ENCODE results near the gene REPIN1.

- TF ChIP-seq, protein P1, sequence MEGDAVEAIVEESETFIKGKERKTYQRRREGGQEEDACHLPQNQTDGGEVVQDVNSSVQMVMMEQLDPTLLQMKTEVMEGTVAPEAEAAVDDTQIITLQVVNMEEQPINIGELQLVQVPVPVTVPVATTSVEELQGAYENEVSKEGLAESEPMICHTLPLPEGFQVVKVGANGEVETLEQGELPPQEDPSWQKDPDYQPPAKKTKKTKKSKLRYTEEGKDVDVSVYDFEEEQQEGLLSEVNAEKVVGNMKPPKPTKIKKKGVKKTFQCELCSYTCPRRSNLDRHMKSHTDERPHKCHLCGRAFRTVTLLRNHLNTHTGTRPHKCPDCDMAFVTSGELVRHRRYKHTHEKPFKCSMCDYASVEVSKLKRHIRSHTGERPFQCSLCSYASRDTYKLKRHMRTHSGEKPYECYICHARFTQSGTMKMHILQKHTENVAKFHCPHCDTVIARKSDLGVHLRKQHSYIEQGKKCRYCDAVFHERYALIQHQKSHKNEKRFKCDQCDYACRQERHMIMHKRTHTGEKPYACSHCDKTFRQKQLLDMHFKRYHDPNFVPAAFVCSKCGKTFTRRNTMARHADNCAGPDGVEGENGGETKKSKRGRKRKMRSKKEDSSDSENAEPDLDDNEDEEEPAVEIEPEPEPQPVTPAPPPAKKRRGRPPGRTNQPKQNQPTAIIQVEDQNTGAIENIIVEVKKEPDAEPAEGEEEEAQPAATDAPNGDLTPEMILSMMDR (IDR thresholded peaks at IDR 0.05): no peak
- no peak for TF ChIP-seq ZFX (IDR thresholded peaks at IDR 0.05; ENCODE audit: borderline replicate concordance)
Observed at GRCh38 chr7:150326657-150327268, 41.9 kb upstream of the REPIN1 start.

Measured in 22Rv1 (cell line).